HG02840 (cell line): ENCODE measurements around the gene MTERF4.
"Not testable (repeated sequence)": the region's sequence is repeated elsewhere in the genome, so short reads cannot be mapped to it uniquely, and the experiment has no call there.

Source experiments
- ATAC-seq: cut with Tn5 transposase; IDR thresholded peaks from one replicate; pipeline ENCODE4 v1.9.1; 2021; ENCODE audit warnings: mild to moderate bottlenecking, moderate library complexity, moderate number of reproducible peaks; ENCODE audit not compliant: unreplicated experiment, low FRiP score

MTERF4 gene

DNA sequence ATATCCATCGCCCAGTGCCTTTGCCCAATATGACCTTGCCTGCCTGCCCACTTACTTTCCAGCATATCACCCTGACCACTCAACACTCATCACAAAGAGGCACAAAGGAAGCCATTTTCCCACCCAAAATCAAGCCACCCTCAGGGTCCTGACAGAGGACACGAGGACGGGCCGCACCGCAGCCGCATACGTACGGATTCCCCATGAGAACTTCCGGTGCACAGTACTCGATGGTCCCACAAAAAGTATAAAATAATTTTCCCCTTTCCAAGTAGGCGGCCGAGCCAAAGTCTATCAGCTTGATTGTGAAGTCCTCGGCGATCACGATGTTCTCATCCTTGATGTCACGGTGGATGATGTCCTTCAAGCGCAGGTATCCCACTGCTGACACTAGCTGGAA lies 10.0 kb upstream of the MTERF4 start:
- ATAC-seq = no peak

DNA sequence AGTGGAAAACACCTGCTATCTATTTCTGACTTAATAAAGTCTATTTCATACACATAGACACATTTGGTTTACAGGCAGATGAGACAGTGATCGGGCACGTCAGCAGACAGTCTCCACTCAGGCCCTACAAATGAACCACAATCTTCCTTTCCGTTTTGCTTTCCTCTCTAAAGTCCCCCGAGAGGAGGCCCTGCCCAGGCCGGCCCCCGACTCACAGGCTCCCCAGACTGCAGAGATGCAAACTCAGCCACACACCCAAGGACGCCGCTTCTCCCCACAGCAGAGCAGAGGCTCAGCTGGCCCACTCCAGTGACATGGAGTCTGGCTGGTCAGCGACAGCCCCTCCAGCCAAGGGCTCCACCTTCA lies 9.3 kb upstream of the MTERF4 start:
- ATAC-seq = no peak

DNA sequence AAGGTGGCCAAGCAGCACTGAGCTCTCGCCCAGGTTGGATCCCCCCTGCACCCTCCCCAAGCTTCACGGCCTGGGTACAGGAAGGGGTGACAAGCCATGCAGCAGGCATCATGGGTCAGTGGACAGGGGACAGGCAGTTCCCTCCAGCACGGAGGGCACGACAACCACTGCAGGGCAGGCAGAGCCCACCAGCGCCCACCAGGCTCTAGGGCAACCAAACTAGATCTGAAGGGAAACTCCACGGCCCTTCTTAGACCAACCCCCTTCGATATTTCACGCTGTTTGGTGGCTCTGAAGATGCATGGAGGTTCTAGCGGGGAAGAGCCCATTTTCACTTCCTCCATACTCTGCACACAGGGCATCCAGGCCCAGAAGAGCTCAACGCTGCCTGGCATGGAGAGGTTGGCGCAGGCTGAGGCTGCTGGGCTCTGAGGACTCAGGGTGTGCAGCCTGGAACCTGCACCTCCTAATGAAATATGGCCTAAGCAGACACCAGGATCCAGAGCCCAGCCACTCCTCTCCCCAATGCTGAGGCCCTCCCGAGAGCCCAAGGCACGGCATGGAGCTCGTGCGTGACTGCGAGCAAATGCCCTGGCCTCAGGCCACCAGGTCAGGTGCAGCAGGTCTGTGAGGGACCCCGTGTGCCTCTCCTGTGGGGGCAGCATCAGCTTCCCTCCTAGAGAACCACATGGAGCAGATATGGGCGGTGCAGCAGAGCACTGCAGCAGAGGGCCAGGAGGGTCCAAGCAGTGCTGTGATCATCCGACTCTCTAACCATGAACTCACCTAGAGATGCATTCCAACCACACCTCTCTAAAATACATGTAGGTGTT lies 8.7 kb upstream of the MTERF4 start:
- ATAC-seq = no peak

DNA sequence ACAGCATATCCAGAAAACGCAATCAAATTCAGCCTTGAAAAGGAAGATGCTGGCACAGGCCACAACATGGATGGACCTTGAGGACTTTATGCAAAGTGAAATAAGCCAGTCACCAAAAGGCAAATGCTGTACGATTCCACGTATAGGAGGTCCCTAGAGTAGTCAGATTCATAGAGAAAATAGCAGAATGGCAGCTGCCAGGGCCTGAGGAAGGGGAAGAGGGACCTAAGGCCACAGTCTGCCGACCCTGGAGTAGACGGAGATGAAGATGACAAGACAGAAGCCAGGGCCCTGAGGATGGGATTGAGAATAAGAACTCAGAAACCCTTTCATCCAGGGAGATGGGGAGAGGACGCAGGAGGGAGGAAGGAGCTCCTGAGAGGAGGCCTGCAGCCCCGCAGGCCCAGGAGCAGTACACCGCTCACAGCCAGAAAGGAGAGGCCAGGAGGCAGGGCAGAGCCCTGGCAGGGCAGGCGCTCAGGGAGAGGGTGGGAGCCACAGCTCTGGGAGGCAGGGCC lies 8.1 kb upstream of the MTERF4 start:
- ATAC-seq = no peak

DNA sequence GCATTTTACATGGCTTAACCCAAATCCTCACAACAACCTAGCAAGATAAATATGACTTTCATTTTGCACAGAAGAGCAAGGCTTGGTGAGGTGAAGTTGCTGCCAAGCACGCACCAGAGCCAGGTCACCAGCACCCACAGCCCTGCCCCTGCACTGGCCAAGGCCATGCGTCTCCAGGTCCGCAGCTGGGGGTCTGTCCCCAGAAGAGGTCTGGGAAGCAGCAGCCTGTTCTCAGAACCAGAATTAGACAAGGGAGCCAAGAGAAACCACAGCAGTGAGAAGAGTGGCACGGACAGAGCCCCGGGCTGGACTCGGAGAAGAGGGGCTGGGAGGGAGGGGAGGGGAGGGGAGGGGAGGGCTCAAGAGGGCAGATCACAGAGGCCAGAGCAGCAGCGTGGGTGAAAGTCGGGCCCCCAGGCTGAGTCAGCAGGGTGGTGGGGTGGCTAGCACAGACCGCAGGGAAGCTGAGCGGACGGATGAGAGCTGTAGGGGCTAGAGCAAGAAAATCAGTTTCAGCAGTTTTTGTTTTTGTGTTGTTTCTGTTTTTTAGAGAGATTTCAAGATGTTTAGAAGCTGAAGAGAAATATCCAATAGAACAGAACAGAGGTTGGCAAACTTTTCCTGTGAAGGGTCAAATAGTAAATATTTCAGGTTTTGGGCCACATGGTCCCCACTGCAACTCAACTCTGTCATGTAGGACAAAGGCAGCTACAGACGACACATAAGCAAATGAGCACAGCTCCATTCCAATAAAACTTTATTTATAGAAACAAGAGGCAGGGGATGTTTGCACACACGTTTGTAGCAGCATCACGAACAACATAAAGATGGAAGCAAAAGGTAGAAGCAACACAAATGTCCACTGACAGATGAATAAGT lies 7.4 kb upstream of the MTERF4 start:
- no peak for ATAC-seq

DNA sequence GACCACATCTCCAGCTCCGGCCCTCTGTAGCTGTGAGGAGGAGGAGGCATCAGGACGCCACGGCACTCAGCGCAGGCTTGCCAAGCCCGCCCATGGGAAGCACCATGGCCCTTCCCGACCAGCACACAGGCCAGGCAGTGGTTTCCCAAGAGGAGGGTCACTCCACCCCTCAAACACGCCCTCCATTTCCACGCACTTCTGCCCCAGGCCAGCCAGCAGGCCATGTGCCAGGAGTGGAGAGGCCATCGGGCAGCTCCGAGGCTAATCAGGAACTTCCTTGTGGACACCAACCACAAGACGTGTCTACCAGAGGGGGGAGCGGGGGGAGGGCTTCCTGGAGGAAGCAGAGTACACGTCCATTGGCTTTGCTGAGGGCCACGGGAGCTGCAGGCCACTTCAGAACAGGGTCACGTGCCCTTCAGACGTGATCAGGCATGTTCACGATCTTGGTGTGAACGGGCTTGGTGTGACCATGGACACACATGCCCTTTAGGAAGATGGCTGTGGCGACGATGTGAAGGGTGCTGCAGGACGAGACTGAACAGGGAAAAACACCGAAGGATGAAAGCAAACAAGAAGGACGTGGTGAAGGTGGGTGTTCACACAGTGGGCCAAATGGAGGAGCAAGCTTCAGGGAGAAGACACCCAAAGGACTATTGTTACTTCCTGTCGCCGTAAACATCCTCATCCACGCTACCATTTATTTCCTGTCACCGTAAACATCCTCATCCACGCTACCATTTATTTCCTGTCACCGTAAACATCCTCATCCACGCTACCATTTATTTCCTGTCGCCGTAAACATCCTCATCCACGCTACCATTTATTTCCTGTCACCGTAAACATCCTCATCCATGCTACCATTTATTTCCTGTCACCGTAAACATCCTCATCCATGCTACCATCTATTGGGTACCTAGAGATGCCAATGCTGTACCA lies 6.5 kb upstream of the MTERF4 start:
- ATAC-seq = no peak

DNA sequence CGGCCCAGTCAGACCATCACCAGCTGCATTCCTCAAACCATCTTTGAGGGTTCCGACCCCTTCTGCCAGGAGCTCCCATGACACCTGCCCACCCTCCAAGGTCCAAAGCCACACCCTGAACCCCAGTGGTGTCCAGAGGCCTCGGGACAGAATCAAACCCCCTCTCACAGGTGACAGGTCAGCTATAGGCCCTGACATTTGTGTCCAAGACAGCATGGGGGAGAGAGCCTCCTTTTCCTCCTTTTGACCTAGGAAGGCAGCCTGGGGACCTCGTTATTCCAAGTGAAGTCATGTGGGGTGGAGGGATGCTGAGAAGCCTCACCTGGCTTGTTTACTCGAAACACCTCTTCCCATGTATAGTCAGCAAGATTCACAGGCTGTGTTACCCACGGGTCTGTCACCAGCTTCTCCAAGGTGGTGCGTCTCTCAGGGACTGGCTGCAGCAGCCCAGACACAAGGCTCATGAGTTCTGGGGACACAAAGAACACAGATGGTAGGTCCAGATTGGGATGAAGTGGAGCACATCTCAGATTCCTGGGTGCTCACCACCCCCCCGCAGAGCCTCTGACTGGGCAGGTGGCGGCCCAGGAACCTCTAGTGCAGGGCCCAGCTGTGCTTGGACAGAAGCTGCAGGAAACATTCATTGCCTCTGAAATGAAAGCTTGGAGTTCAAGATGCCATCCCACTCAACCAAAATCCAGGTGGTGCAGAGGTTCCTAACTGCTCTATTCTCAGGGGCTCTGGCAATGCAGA lies 5.1 kb upstream of the MTERF4 start:
- ATAC-seq = no peak

DNA sequence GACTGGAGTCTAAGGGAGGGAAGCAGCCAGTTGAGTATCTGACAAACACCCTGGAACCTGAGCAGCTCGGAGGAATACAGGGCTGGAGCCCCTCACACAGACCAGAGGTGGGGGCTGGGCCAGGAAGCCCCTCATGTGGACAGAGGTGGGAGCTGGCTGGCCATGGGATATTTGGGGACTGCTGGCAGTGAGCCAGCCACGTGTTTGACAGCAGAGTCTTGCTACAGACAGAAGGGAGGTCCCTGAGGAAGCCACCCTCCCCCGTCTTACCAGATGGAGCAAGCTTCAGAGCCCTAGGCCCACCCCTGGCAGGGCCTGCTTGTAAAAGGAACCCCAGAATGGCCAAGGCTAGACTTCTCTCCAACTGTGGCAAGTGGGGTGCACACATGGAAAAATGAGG lies 3.6 kb upstream of the MTERF4 start:
- no peak for ATAC-seq

DNA sequence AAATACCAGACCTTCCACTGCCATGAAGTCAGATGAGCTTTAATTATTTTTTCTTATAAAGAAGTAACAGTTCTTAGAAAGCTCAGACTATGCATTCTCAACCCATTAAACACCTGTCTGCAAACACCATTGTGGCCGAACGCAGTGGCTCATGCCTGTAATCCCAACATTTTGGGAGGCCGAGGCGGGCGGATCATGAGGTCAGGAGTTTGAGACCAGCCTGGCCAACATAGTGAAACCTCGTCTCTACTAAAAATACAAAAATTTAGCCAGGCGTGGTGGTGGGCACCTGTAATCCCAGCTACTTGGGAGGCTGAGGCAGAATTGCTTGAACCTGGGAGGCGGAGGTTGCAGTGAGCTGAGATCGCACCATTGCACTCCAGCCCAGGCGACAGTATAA lies 2.5 kb upstream of the MTERF4 start:
- not testable (repeated sequence) for ATAC-seq

DNA sequence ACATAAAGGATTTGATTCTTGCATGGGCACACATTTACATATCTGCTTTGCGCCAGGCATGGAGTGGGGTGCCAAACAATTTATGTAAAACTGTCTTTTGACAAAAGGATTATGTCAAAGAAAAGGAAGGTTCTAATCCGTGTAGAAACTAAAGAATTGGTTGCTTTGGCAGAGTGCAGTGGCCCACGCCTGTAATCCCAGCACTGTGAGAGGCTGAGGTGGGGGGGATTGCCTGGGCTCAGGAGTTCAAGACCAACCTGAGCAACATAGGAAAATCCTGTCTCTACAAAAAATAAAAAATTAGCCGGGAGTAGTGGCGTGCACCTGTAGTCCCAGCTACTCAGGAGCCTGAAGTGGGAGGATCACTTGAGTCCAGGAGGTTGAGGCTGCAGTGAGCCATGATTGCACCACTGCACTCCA lies 1.1 kb upstream of the MTERF4 start:
- ATAC-seq = no peak

DNA sequence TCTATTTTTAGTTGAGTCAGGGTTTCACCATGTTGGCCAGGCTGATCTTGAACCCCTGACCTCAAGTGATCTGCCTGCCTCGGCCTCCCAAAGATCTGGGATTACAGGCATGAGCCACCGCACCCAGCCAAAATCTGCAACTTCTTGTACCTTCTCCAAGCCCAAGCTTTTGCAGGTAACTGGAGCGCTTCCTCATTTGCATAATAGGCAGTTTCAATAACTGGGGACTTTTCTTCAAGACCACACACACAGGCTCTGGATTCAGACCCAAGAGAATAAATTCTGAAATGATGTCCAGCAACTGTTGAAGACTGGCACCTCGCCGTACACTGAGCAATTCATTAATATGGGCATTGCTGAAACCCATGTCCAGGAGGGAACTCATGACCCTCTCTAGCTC lies 2.8 kb downstream of the MTERF4 start:
- no peak for ATAC-seq

DNA sequence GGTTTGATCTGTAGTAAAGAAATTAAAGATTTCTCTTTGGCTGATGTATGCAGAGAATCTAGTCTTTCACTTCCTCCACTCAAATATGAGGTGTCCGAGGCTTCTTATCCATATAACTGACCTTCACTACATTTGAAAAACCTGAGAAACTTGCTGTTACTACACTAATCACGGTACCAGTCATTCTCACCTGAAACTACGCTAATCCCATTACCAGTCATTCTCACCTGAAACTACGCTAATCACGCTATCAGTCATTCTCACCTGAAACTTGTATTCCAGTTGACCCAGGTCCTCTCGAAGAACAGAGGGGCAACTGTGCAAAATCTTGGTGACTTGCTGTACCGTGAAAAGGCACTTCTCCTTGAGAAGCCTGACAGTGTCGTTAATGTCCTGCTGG lies 5.1 kb downstream of the MTERF4 start:
- ATAC-seq = no peak

DNA sequence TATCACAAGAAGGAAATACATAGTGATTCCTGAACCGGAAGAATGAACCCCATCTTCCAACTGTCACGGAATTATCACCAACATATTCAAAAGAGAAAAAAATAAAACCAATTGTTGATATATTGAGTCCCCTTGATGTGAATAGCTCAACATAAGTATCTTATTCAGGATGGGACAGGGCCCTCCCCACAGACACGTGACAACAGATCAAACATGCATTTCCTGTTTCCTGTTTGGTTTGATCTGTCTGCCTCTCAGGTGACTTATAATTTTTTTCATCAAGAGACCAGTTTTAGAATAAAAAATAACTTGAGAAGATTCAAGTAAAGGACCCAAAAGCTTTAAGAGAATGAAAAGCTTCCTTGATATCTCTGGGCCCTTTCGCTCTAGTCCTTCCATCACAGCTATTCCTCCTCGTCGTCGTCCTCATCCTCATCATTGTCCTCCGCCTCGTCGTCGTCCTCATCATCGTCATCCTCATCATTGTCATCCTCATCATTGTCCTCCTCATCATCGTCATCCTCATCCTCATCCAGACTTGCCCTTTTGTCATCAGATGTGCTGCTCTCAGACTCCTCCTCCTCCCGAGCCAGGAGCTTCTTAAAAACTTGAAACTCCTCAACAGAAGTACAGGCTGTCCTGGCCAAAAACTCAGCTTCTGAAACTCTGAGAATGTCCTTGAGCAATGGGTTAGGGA lies 6.3 kb downstream of the MTERF4 start:
- no peak for ATAC-seq

DNA sequence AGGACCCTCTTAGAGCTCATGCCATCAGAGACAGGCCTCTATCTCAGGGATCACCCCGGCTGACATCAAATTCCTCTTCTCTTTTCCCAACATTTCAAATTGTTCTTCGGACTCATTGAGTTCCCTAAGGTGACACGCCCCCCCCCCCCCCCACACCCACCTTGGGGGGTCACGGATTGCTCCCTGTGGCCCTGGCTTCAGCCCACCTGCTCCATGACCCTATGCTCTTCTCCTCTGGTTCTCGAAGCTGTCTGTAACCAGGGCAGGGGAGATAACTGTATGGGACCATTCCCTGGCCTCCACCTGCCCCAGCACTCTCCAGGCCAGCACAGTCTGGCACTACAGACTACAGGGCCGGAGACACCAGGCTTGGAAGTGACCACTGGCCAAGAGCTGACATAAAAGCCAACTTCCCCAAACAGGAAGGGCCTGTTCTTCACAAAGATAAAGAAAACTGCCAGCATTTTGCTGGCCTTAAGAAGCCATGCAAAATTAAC lies 7.1 kb downstream of the MTERF4 start:
- ATAC-seq = no peak

DNA sequence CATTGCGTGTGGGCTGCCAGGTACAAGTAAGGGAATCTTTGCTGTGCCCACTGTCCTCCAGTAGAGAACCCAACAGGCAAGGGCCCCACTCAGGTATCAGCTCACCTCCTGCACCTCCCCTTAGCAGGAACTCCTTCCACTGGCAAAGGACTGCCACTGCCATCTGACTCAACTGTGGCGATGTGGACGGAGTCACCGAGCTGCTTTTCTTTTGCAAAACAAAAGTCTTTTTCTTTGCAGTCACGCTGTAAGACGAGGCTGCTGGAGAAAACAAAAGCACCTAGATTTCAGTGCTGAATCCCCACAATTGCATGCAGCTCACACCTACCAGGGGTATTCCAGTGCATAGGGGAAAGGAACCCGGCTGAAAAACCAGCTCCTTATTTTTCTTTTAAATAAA lies 7.9 kb downstream of the MTERF4 start:
- no peak for ATAC-seq

DNA sequence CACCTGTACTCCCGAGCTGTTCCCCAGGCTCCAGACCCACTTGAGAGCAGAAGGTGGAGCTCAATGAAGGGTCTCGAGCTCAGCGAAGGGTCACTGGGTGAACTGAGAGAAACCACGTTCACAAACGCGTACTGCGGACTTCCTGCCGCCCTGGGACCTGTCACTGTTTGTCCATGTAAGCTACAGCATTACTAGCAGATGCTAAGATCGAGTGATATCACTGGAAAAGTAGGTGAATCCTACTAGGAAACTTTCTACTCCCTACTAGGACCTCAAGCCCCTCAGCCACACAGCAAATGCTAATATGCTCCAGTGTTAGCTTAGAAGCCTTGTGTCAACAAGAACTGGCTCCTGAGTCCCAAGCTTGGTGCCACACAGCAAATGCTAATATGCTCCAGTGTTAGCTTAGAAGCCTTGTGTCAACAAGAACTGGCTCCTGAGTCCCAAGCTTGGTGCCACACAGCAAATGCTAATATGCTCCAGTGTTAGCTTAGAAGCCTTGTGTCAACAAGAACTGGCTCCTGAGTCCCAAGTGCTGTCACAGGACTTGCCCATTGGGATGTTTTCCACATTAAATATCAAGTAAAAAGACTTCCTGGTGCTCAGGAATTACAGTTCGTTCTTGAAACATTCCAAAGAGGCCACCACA lies 8.8 kb downstream of the MTERF4 start:
- ATAC-seq = not testable (repeated sequence)

DNA sequence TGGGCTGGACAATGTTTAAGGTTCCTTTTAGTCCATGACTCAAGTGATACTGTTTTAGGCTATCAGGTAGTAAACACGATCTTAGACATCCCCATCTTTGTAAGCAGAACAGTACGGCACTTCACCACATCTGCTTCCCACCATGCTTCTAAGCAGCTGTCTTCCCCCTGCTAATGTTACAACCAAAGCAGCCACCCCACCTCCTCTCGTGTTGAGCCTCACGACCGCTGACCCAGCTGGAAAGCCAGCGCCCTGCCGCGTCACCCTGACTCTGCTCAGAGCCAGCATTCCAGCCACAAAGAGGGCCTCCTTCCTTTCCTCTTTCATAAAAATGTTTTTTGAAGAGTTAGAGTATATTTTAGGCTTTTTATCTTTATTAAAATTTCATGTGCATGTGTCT lies 9.4 kb downstream of the MTERF4 start:
- no peak for ATAC-seq

DNA sequence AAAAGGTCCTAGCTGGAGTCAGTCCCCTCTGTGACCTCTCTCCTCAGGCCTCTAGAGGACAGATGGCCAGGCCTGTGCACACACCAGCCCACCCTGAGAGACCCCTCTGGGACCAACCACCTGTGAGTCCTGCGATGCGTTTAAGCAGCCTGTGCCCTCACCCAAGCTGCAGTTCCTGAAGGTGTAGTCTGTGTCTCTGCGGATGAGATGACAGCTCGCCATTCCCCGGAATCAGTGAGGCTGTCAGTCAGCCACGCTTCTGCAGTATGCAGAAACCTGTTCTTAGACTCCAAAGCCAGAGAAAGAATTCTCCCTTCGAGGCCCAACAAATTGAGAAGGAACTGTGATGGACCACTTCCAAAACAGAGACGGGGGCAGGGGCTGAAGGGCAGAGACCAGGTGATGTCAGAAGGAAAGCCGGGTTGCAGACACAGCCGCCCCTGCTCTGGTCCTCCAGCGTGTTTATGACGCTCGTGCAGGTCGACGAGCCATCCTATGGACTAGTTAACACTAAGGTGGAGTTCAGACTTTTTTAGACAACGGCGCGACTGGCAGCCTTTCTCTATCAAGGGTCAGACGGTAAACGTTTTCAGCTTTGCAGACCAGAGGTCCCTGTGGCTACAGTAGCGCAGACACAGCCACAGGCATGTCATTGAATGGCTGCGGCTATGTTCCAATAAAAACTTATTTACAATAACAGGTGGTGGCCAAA lies 10.2 kb downstream of the MTERF4 start:
- no peak for ATAC-seq
